HCT116 (cell line): ENCODE measurements around the gene DHFR2. TPM values are rescaled to one million over a fixed set of nuclear protein-coding genes. Genes with fewer than 3 reads are reported as not detected.

Experiments used
- ATAC-seq: fragments of 200-7000 bp; cut with Tn5 transposase; 2 replicates; pipeline ENCODE4 v1.9.1; 2020; ENCODE audit warnings: mild to moderate bottlenecking, moderate library complexity
- BruUV-seq: library from RNA; stranded (reverse); fragments of 400-500 nt; replicated peaks from 2 replicates; lab custom pipeline; 2021; lab: Mats Ljungman, UMichigan
- CTCF ChIA-PET: fragments of 300-600 bp; sonication (Branson Sonifier 250); formaldehyde crosslinking; loops from one replicate; lab custom pipeline; 2021; ENCODE audit warnings: antibody characterized with exemption; lab: Charles Lee
- POLR2A ChIA-PET: fragments of 300-600, 350-600 bp; sonication (Branson Sonifier 250); formaldehyde crosslinking; loops from one replicate; lab custom pipeline; 2021; ENCODE audit warnings: antibody characterized with exemption; lab: Charles Lee
- RAD21 ChIA-PET, 2 experiments: fragments of 300-600 bp; sonication (Branson Sonifier 250); formaldehyde crosslinking; loops; one replicate each; lab custom pipeline; 2023; ENCODE audit warnings: low total read pairs in 2 of 2; ENCODE audit not compliant: uncharacterized antibody in 2 of 2, unreplicated experiment in 2 of 2, low non-redundant PET in 1 of 2; lab: Charles Lee
- DNase-seq: peaks from one replicate; pipeline ENCODE4 v3.0.0-alpha.2; 2010; ENCODE audit warnings: low read depth, low spot score
- H2AFZ ChIP-seq: fragments of 200-600 bp; shearing (Covaris generic), sonication (generic); 2 replicates; pipeline ENCODE4 v1.6.1; 2017; ENCODE audit warnings: low read depth, mixed run types, mixed read lengths, antibody characterized with exemption, low read length; ENCODE audit not compliant: poor library complexity, severe bottlenecking
- H3K27ac ChIP-seq: 2 replicates; pipeline ENCODE4 v1.5.1; 2012; ENCODE audit warnings: low read depth, low read length
- H3K27me3 ChIP-seq: fragments of 200-600 bp; sonication (generic); 2 replicates; pipeline ENCODE4 v1.6.1; 2016; ENCODE audit warnings: mixed run types, low read length, mixed read lengths; ENCODE audit not compliant: insufficient read depth
- H3K36me3 ChIP-seq, 2 experiments: fragments of 200-500 bp in 1 of 2; fragments of 200-600 bp in 1 of 2; sonication (Bioruptor generic) in 1 of 2; sonication (generic) in 1 of 2; 2 replicates each; pipeline versions ENCODE4 v1.5.1 to v1.6.1; 2014 to 2016; ENCODE audit warnings: low read length in 2 of 2, inconsistent platforms in 1 of 2, mixed read lengths in 1 of 2, mixed run types in 1 of 2; ENCODE audit not compliant: insufficient read depth in 2 of 2, control insufficient read depth in 1 of 2
- H3K4me1 ChIP-seq, 2 experiments: fragments of 200-600 bp in 1 of 2; sonication (generic) in 1 of 2; 2 replicates each; pipeline versions ENCODE4 v1.5.1 to v1.6.1; 2012 to 2017; ENCODE audit warnings: low read length in 2 of 2, inconsistent platforms in 1 of 2, mild to moderate bottlenecking in 1 of 2, mixed read lengths in 1 of 2, mixed run types in 1 of 2, moderate library complexity in 1 of 2; ENCODE audit not compliant: insufficient read depth in 2 of 2, control insufficient read depth in 1 of 2
- H3K4me2 ChIP-seq: fragments of 200-600 bp; sonication (generic); 2 replicates; pipeline ENCODE4 v1.6.1; 2017; ENCODE audit warnings: mixed run types, low read length, mixed read lengths
- H3K4me3 ChIP-seq, 2 experiments: fragments of 200-600 bp in 1 of 2; sonication (generic) in 1 of 2; replicated peaks in 1 of 2; 2 replicates each; pipeline ENCODE4 v1.5.1; 2011 to 2016; ENCODE audit warnings: low read length in 2 of 2, control low read depth in 1 of 2, low read depth in 1 of 2, mild to moderate bottlenecking in 1 of 2, mixed read lengths in 1 of 2, mixed run types in 1 of 2
- H3K79me2 ChIP-seq: fragments of 200-600 bp; sonication (generic); 2 replicates; pipeline ENCODE4 v1.6.1; 2017; ENCODE audit warnings: mild to moderate bottlenecking, mixed run types, low read length, moderate library complexity, mixed read lengths; ENCODE audit not compliant: insufficient read depth
- H3K9ac ChIP-seq: fragments of 200-600 bp; sonication (generic); 2 replicates; pipeline ENCODE4 v1.6.1; 2016; ENCODE audit warnings: low read length, mixed read lengths
- H3K9me2 ChIP-seq: fragments of 200-600 bp; sonication (generic), shearing (Covaris generic); 2 replicates; pipeline ENCODE4 v1.6.1; 2017; ENCODE audit warnings: mixed run types, mild to moderate bottlenecking, moderate library complexity; ENCODE audit not compliant: insufficient read depth
- H3K9me3 ChIP-seq, 2 experiments: fragments of 200-500 bp in 1 of 2; fragments of 200-600 bp in 1 of 2; sonication (Bioruptor generic) in 1 of 2; sonication (generic) in 1 of 2; 2 replicates each; pipeline ENCODE4 v1.6.1; 2014 to 2017; ENCODE audit warnings: low read length in 2 of 2, mixed read lengths in 2 of 2, inconsistent platforms in 1 of 2, low read depth in 1 of 2, mild to moderate bottlenecking in 1 of 2, mixed run types in 1 of 2, moderate library complexity in 1 of 2; ENCODE audit not compliant: control insufficient read depth in 1 of 2, insufficient read depth in 1 of 2
- H4K20me1 ChIP-seq: fragments of 200-600 bp; sonication (generic), shearing (Covaris generic); 2 replicates; pipeline ENCODE4 v1.6.1; 2017; ENCODE audit warnings: mixed run types, mild to moderate bottlenecking, moderate library complexity; ENCODE audit not compliant: insufficient read depth
- CEBPB ChIP-seq: IDR thresholded peaks from 2 replicates; pipeline ENCODE4 v1.6.1; 2012; ENCODE audit warnings: low read depth
- CTCF ChIP-seq, 3 experiments: fragments of 200-600 bp in 1 of 3; sonication (generic) in 1 of 3; IDR thresholded peaks in 2 of 3; conservative IDR thresholded peaks in 1 of 3; 2 replicates each; pipeline ENCODE4 v1.5.1; 2012 to 2017; ENCODE audit warnings: low read depth in 2 of 3, low read length in 2 of 3, antibody characterized with exemption in 1 of 3, borderline replicate concordance in 1 of 3, control low read depth in 1 of 3, mild to moderate bottlenecking in 1 of 3, mixed read lengths in 1 of 3, mixed run types in 1 of 3, moderate library complexity in 1 of 3; ENCODE audit not compliant: insufficient read depth in 1 of 3
- EZH2 ChIP-seq: fragments of 200-600 bp; sonication (generic); IDR thresholded peaks from 2 replicates; pipeline ENCODE4 v1.6.1; 2017; ENCODE audit warnings: antibody characterized with exemption, mixed run types
- EZH2phosphoT487 ChIP-seq: fragments of 200-600 bp; IDR thresholded peaks from 2 replicates; pipeline ENCODE4 v1.6.1; 2018; ENCODE audit warnings: antibody characterized with exemption, borderline replicate concordance
- JUND ChIP-seq: IDR thresholded peaks from 2 replicates; pipeline ENCODE4 v1.6.1; 2012
- POLR2AphosphoS5 ChIP-seq: IDR thresholded peaks from 2 replicates; pipeline ENCODE4 v1.6.1; 2011; ENCODE audit warnings: mild to moderate bottlenecking, low read depth, low read length, moderate library complexity
- RAD21 ChIP-seq: IDR thresholded peaks from 2 replicates; pipeline ENCODE4 v1.6.1; 2012; ENCODE audit warnings: low read depth, mild to moderate bottlenecking
- SIN3A ChIP-seq: IDR thresholded peaks from 2 replicates; pipeline ENCODE4 v1.6.1; 2012; ENCODE audit warnings: low read depth
- SP1 ChIP-seq: IDR thresholded peaks from 2 replicates; pipeline ENCODE4 v1.6.1; 2012; ENCODE audit warnings: low read depth
- TCF7L2 ChIP-seq: IDR thresholded peaks from 2 replicates; pipeline ENCODE4 v1.7.0; 2011; ENCODE audit warnings: borderline replicate concordance, inconsistent platforms; ENCODE audit not compliant: insufficient read depth, insufficient read length; ENCODE audit errors: extremely low read depth
- ZBTB33 ChIP-seq: IDR thresholded peaks from 2 replicates; pipeline ENCODE4 v1.6.1; 2011; ENCODE audit warnings: mild to moderate bottlenecking, low read length, moderate library complexity; ENCODE audit not compliant: insufficient replicate concordance; ENCODE audit errors: extremely low read depth
- intact Hi-C: fragments of 100-400 bp; cut with micrococcal nuclease; formaldehyde crosslinking; loops from 2 replicates; pipeline ENCODE4 v1.10.0; 2022
- total RNA-seq: library from RNA; stranded (reverse); gene quantifications from one replicate; pipeline ENCODE4 v1.2.1, GENCODE V29; 2021; ENCODE audit not compliant: unreplicated experiment

DHFR2 gene
- total RNA-seq, 1 experiment from 2014 or later: 1.8 TPM

- intact Hi-C loops: no loop called here
- Histone ChIP-seq H3K36me3 (peaks cover 3 to 12% of the 10 kb centered on the region in 2 experiments; a peak in 2 of 4 replicates), H3K4me2 (no peak overlapping the region), H2AFZ (no peak overlapping the region), H3K79me2 (no peaks in the 10 kb centered on the region), H3K9ac (no peak overlapping the region), H3K9me2 (no peaks in the 10 kb centered on the region), H3K27ac (no peak overlapping the region), H3K4me3 (no peak overlapping the region), H3K27me3 (no peaks in the 10 kb centered on the region), H3K9me3 (no peaks in the 10 kb centered on the region), H3K4me1 (no peaks in the 10 kb centered on the region), H4K20me1 (no peaks in the 10 kb centered on the region)
- ChIA-PET POLR2A (no interaction called here), CTCF (interaction anchor here (0.6 kb wide), 1 partner anchor 58 kb away, joined by 4 read pairs; no protein-coding TSS in a partner anchor), RAD21 (no interaction called here)
- no peak for TF ChIP-seq EZH2phosphoT487
- no peak for TF ChIP-seq RAD21
- TF ChIP-seq SP1: no peak
- no peak for TF ChIP-seq JUND
- TF ChIP-seq CEBPB: no peak
- no peak for TF ChIP-seq ZBTB33
- no peak for TF ChIP-seq TCF7L2
- DNase-seq (no peak), ATAC-seq (no peak)
- no TSS peak for BruUV-seq
Measured at GRCh38 chr3:94095111-94095510, 32.4 kb upstream of the DHFR2 start.

- intact Hi-C loops: no loop called here
- H3K36me3 ChIP-seq: peaks cover 3 to 12% of the 10 kb centered on the region in 2 experiments; a peak in 2 of 4 replicates
- no peak overlapping the region for H3K4me2 ChIP-seq
- H3K9me3 ChIP-seq: no peaks in the 10 kb centered on the region
- H2AFZ ChIP-seq: no peak overlapping the region
- RAD21 ChIA-PET: no interaction called here
- no peaks in the 10 kb centered on the region for H3K79me2 ChIP-seq
- H3K9me2 ChIP-seq: no peaks in the 10 kb centered on the region
- DNase-seq: no peak
- H3K27ac ChIP-seq: no peak overlapping the region
- TF ChIP-seq POLR2AphosphoS5: no peak
- no peak for TF ChIP-seq SIN3A
- TF ChIP-seq TCF7L2: no peak
- TF ChIP-seq CTCF (IDR thresholded peaks at IDR 0.05 in 2 of 3, conservative IDR thresholded peaks at IDR 0.05 in 1 of 3; ENCODE audit: borderline replicate concordance in 1 of 3, insufficient read depth in 1 of 3, low read depth in 2 of 3, low read length in 2 of 3): no peak
- TF ChIP-seq EZH2: no peak
- TF ChIP-seq ZBTB33: no peak
- no peak for TF ChIP-seq EZH2phosphoT487
- TF ChIP-seq, all 23 proteins: peak for 0
- CTCF ChIA-PET: no interaction called here
- Histone ChIP-seq H3K4me1 (no peaks in the 10 kb centered on the region), H4K20me1 (no peaks in the 10 kb centered on the region), H3K27me3 (no peaks in the 10 kb centered on the region), H3K9ac (no peak overlapping the region), H3K4me3 (no peak overlapping the region)
- BruUV-seq: no TSS peak
- ATAC-seq: no peak
- POLR2A ChIA-PET: no interaction called here
Measured at GRCh38 chr3:94093151-94093550, 30.4 kb upstream of the DHFR2 start.
